GM21367 (cell line): ENCODE data around the gene SART3.

Experiments
- ATAC-seq: cut with Tn5 transposase; IDR thresholded peaks from one replicate; pipeline ENCODE4 v1.9.1; 2021; ENCODE audit not compliant: unreplicated experiment

Gene SART3

DNA sequence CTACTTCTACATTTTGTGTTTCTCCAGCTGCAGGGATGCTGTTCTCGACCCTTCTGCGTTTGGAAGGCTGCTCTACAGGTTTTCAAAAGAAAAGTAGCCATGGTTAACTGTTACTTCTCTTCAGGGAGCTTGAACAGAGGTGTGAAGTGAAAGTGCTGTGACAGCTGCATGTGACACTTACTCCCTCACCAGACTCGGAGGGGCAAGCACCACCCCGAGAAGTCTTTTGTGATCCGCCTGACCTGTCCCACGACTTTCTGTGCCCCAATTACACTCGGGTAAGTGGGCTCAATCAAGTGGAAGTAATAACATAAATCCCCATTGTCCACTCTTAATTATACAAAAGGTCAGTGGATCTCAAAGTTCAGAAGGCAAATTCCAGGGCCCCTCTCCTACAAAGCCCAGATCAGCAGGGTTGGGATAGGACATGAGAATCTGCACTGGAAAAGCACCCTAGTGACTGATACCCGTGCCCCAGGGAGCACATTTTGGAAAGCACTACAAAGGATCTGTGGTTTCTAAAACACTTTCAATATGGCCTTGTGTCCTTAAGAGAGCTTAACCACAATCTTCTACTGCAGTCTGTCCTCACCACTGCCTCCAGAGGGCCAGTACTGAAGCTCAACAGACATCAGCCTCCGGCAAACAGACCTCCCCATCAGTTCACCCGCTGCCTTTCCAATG, 34.3 kb downstream of the SART3 start:
- no peak for ATAC-seq

DNA sequence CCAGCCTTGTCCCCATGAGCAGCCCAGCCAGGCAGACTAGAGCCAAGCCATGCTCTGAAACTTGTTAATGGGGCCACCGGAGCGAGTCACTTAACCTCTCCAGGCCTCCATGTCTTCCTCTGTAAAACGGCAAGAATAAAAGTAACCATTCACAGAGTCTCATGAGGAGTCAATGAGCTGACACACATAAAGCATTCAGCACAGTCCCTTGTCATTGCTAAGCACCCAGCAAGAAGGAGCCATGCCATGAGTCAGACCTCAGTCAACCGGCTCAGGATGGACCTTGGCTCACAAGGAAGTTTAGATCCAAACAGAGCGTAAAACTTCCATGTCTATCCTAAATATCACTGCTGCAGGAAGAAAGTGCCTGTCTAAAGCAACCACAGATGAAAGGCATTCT, 35.3 kb downstream of the SART3 start:
- no peak for ATAC-seq

DNA sequence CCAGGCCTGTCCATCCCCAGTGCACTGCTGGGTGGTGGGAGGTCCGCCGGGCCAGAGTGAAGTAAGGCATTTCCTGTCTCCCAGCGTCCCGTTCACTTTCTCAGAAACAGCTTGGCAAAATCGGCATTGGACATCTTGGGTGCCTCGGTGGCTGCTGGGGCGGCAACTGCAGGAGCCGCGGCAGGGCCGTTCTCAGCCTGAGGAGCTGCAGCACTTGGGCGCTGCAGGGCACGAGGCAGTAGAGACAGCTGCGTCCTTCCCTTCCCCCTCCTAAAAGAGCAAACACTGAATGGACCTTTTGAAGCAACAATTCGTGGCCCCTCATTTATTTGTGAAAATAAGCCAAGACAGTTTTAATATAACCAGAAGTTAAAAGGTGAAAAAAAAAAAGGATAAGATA, 37.6 kb downstream of the SART3 start:
- ATAC-seq = no peak

DNA sequence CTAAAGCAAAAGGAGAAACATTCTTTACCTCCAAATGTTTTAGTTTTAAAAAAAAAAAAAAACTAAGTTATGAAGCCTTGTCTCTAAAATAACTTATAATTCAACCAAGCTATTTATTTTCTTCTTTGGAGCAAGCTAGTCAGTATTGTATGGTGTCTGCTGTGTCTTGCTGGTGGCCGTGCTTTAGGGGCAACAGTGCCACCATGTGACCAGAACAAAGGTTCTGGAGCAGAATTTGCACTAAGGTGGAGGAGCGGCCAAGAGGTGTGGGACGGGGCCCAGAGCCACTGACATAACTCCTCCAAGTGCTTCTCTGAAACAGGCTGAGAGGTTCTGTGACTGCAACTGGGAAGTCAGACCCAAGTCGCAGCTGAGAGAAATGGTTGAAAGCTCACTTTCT, 41.4 kb downstream of the SART3 start:
- no peak for ATAC-seq

DNA sequence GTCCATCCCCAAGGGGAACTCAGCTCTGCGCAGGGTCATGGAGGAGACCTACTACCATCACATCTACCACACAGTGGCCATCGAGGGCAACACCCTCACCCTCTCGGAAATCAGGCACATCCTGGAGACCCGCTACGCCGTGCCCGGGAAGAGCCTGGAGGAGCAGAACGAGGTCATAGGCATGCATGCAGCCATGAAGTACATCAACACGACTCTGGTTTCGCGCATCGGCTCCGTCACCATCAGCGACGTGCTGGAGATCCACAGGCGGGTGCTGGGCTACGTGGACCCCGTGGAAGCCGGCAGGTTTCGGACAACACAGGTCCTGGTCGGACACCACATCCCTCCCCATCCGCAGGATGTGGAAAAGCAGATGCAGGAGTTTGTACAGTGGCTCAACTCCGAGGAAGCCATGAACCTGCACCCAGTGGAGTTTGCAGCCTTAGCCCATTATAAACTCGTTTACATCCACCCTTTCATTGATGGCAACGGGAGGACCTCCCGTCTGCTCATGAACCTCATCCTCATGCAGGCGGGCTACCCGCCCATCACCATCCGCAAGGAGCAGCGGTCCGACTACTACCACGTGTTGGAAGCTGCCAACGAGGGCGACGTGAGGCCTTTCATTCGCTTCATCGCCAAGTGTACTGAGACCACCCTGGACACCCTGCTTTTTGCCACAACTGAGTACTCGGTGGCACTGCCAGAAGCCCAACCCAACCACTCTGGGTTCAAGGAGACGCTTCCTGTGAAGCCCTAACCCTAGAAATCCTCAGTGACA, 42.1 kb downstream of the SART3 start:
- ATAC-seq = no peak

DNA sequence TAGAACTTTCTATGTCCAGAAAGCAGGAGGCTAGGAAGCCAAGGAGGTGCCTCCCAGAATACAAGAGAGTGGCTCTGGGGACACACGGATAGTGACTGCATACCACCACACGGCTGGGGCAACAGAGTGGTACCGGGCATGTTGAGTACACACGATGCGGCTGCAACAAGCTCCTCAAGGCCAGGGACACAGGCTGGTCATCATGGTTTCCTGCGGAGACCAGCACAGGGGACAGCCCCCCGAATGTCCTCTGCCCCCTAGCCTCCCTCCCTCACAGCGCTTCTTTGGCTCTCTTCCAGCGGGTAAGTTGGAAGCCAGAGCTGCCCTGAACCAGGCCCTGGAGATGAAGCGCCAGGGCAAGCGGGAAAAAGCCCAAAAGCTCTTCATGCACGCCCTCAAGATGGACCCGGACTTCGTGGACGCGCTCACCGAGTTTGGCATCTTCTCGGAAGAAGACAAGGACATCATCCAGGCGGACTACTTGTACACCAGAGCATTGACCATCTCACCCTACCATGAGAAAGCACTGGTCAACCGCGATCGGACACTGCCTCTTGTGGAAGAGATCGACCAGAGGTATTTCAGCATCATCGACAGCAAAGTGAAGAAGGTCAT, 42.8 kb downstream of the SART3 start:
- ATAC-seq = no peak

DNA sequence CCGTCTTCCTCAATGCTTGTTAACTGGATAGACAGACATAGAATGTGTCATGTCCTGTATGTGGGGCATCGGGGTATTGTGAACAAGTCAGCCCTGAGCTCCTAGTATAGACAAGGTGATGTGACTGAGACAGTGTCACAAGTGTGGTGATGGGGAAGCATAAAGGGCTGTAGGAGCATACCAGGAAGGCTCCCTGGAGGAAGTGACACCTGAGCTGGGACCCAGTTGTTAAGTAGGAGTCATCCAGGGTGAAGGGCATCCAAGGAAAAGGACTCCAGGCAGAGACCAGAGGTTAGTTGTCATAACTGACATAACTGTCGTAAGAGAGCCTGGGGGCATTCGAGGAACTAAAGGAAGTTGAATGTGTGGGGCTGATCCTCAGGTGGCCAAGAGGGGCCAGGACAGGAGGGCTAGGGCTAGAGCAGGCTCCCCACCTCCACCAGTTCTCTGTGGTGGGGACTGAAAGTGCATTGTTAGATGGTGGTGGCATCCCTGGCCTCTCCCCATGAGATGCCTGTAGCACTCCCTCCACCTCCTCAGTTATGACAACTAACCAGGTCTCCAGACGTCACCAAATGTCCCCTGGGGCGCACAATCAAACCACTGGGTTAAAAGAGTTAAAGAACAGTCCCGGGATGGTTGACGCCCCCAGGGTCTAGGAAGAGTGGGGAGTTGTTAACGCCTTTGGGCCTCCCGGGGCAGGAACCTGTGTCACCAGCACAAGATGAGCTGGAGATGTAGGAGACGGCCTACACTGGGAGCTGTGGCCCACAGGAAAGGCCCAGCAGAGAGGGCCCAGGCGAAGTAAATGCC, 43.5 kb downstream of the SART3 start:
- ATAC-seq = no peak

DNA sequence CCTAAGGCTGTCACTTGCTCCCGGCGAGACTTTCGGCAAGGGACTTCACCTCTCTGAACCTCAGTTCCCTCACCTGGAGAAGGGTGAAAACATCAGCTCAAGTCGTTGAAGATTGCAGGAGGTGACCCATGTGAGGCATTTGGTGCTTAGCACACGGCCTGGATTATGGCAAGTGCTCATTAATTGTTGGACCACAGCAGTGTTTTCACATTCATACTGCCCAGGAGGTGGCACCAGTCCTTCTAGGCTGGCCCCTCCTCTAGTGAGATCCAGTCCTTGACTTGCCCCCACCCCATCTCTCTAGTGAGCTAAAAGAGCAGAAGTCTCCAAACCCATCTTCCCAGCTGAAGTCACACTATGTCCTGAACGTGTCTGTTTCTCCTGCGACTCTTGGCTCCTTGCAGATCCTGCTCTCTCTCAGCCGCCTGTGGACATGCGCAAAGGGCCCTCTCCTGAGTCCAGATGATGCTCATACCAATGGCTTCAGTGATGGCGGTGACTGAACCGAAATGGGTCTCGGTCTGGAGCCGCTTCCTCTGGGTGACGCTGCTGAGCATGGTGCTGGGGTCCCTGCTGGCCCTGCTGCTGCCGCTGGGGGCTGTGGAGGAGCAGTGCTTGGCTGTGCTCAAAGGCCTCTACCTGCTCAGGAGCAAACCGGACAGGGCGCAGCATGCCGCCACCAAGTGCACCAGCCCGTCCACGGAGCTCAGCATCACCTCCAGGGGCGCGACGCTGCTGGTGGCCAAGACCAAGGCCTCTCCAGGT, 44.3 kb downstream of the SART3 start:
- no peak for ATAC-seq

DNA sequence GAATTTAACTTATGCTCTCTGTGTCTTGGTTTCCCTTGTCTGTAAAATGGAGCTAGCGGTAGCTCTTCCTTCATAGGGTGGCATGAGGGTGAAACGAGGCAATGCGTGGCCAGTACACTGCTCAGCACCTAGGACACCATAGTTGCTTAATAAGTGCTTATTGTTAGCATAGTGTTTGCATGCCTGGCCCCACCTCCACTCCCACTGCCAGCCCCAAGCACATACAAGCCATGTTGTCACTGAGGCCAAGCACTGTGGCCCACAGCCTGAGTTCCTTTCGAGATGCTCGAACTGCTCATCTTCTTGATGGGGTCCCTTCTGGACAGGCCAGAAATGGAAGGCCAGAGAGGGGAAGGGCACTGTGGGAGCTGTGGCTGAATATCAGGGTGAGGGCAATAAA, 45.1 kb downstream of the SART3 start:
- ATAC-seq = no peak

DNA sequence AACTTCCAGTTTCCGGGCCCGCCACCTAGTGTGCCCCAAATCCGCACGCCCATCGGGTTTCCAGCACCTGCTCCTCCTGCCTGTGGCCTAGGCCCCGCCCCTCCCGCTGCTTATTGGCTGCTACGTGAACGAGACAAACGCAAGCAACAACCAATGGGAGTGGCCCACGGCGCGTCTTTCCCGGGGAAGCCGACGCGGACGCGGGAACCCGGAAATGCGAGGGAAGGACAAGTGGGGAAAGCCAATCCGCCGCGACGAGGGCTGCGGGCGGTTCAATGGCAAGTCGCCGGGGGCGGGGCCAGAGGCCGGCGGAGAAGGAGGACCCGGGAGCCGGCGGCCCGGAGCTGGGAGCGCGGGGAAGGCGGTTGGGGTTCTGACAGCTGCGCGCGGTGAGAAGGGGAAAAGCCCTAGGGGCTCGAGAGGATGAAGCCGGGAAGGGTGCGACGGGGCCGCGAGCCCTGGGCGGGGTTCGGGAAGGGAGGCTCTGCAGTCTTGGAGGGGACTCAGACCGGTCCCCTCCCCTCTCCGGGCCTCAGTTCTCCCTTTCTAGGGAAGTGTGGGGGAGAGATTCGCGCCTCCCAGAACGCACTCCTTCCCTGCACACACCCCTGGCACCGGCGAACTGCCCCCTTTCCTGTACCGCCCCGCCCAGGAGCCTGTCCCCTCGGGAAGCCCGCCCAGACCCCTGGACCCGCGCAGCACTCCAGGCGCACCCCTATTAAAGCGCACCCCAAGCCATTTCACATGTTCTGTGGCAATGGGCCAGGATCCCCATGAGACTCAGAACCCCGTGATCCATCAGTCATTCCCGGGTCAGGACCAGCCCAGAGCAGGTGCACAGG, 45.8 kb downstream of the SART3 start, which contains the start of gene FICD:
Gene FICD, plus strand, starts transcription at position 305 of the 842 bp plus-strand sequence. CDS start 1,696 bp downstream, outside the sequence.
- ATAC-seq = peak; percentile 73

DNA sequence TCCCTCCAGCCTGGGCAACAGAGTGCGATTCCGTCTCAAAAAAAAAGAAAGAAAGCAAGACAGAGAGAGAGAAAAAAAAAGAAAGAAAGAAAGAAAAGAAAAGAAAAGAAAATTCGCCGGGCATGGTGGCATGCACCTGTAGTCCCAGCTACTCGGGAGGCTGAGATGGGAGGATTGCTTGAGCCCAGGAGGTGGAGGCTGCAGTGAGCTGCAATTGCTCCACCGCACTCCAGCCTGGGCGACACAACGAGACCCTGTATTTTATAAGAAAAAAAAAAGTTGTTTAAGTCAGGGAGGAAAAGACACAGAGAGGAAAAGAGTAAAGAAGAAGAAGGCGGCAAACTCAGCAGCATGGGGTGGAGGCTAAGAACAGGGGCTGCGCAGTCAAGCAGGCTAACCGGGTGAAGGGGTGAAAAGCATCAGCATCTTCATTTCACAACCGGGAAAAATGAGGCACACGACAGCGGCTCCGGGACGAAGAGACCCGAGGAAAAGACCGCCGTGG, 46.5 kb downstream of the SART3 start:
- no peak for ATAC-seq

DNA sequence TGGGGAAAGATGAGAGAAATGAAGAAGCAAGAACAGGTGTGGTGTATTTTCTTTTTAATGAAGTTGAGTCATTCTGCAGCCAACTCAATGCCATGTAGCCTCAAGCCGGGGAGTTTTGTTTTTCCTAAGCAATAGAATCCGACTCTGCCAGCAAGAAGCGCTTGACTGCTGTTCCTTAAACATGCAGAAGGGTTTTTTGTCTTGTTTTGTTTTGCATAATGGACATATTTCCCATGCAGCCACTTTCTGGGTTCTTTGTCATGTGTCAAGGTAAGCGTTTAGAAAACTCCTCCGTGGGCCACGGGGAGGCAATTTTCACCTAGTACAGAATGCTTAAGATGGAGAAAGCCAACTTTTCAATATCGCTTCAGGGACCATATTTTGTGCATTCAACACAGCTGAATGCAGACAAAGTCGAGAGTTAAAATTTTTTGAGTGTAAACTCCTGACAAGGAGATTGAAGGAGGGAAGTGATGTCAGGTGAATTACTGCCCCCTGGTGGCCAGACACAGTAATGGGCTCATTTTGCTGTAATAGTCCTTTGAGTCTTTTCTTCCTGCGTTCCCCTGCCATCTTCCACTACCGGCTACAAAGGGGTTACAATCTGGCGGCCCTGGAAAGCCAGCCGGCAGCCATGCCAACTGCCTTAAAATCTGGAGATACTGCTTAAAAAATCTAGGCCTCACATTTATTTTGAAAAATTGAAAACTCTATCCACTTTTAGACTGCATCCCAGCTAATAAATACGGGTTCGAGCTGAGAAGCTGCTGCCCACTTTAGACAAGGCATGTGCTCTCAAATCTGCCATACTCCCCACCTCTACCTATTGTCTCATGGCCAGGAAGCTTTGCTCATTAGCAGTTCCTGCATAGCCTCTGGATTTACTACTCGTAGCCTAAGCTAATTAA, 49.1 kb downstream of the SART3 start:
- ATAC-seq = peak; percentile 26

DNA sequence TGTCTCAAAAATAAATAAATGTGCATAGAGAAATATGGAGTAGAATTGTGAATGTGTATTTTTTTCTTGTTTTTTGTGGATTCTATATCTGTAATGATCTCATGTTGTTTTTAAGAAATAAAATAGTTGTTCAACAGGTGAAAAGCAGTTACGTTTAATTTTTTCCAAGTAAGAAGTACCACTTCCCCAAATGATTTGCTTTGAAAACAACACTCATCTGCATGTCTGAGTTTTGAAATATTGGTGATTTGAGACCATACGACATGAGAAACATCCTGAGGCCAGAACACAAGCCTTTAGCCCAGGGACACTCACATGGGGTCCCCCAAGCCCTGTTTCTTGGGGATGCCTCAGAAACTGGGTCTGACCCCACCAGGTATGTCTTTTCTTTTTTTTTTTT, 50.1 kb downstream of the SART3 start:
- ATAC-seq = no peak

DNA sequence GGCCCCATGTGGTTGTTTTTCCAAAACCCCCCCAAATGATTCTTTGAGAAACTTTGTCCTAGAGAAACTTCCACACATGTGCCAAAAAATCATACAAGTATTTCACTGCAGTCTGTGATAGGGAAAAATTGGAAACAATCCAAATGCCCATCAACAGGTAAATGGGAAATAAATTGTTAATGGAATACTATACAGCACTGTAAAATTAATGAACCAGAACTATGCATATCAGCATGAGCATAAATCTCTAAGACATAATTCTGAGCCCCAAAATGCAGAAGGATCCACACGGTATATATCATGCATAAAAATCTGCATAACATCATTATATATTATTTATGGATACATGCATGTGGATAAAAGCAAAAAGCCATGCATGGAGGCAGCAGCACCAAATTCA, 51.2 kb downstream of the SART3 start:
- no peak for ATAC-seq

DNA sequence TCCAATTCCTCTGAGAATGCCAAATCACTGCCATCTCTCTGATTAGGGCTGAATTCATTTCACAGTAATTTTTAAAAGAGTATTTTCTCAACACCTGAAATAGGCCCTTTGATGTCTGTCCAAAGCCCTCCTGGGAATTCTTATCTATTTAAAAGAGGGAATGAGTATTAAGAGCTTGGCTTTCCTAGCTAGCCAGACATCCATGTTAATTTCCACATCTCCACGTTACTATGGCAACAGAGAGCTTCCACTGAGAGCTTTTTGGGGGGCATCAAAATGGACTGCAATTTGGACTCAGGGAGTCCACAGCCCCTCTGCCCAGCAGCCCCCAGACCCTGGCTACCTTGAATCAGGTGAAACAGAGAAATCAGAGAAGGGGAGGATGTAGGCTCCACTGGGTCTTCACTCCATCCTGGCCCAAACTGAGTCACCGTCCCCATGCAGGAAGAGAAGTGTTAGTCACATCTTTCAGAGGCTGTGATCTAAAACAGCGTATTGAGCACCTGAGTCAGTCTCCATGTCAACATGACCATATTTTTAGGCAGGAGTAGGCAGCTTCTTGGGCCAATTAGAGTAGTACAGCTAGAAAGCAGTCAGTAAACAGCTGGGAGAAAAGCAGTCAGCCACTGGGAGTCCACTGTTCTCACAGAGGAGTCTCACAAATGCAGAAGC, 52.9 kb downstream of the SART3 start:
- ATAC-seq = no peak

DNA sequence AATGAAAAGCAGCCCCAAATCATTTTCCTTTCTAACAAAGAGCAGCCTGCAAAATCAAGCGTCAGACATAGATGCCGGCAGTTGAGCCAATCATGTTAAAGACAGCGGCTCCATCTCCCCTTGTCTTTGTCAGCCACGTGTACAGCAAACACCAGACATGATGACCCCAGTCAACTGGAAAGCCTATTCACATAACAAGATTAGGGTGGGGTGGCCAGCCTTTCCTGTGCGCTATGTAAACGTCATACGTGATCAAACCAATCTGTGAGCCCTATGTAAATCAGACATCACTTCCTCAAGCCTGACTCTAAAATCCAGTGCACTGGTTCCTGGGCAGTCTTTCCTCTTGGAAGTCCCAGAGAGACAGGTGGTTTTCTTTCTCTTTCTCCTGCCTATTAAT, 55.8 kb downstream of the SART3 start:
- ATAC-seq = no peak

DNA sequence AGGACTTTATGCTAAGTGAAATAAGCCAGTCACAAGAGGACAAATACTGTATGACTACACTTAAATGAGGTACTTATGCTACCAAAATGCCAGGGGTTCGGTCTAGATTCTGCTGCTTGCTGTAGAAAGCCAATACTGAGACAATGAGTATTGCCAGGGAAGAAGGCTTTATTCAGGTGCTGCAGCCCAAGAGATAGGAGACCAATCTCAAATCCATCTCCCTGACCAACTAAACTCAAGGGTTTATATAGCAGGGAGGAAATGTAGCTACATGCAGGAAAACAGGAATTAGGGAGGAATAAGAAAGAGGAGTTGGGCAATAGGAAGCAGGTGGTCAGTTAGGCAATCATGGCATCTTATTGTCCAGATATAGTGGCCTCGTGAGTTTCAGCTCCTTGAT, 58.1 kb downstream of the SART3 start:
- no peak for ATAC-seq

DNA sequence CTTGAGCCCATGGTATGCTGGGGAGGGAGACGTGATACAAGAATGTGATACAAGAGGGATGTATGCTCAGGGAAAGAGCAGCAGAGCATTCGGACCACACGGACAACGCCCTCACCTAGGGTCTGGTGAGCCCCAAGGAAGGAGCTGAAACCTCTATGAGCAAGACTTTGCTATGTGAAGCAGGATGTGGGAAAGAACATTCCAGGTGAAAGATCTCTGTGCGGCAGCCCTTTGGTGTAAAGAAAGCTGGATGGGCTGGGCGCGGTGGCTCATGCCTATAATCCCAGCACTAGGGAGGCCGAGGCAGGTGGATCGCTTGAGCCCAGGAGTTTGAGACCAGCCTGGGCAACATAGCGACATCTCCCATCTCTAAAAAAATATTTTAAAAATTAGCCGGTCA, 62.8 kb downstream of the SART3 start:
- ATAC-seq = no peak
